HG03342 (cell line): Measurements from ENCODE around the gene ZNF175.
A peak's percentile ranks its signal among the peaks of the same experiment; 100 is the strongest.

Experiments used
- ATAC-seq: cut with Tn5 transposase; IDR thresholded peaks from one replicate; pipeline ENCODE4 v1.9.1; 2021; ENCODE audit warnings: mild to moderate bottlenecking, moderate library complexity; ENCODE audit not compliant: unreplicated experiment

Gene ZNF175

GRCh38 chr19:51587264-51588191 is 16.4 kb downstream of the ZNF175 start:
- no peak for ATAC-seq

GRCh38 chr19:51589511-51589910 is 18.4 kb downstream of the ZNF175 start:
- ATAC-seq: no peak

GRCh38 chr19:51590441-51590840 is 19.4 kb downstream of the ZNF175 start:
- ATAC-seq: no peak

GRCh38 chr19:51592521-51592920 is 21.4 kb downstream of the ZNF175 start:
- no peak for ATAC-seq

- ATAC-seq: no peak
Observed at GRCh38 chr19:51593138-51593890, 22.2 kb downstream of the ZNF175 start.

- peak; percentile 98 for ATAC-seq
Observed at GRCh38 chr19:51593969-51594773, 23.1 kb downstream of the ZNF175 start.

- ATAC-seq: no peak
Observed at GRCh38 chr19:51594774-51595109, 23.7 kb downstream of the ZNF175 start.

- ATAC-seq: no peak
Observed at GRCh38 chr19:51595190-51596175, 24.4 kb downstream of the ZNF175 start.

GRCh38 chr19:51598159-51598915 is 27.3 kb downstream of the ZNF175 start:
- ATAC-seq: no peak

- no peak for ATAC-seq
Observed at GRCh38 chr19:51599084-51599483, 28.0 kb downstream of the ZNF175 start.

- ATAC-seq: no peak
Observed at GRCh38 chr19:51600940-51601580, 30.0 kb downstream of the ZNF175 start.

- no peak for ATAC-seq
Observed at GRCh38 chr19:51602189-51602854, 31.2 kb downstream of the ZNF175 start.

GRCh38 chr19:51607077-51607476 is 36.0 kb downstream of the ZNF175 start:
- peak; percentile 88 for ATAC-seq

- no peak for ATAC-seq
Observed at GRCh38 chr19:51607920-51608562, 37.0 kb downstream of the ZNF175 start.

GRCh38 chr19:51610576-51610975 is 39.5 kb downstream of the ZNF175 start:
- no peak for ATAC-seq

GRCh38 chr19:51614789-51615188 is 43.7 kb downstream of the ZNF175 start:
- ATAC-seq: no peak

- ATAC-seq: no peak
Observed at GRCh38 chr19:51615991-51616390, 44.9 kb downstream of the ZNF175 start.

- ATAC-seq: peak; percentile 53
Observed at GRCh38 chr19:51621178-51621577, 50.1 kb downstream of the ZNF175 start.
